Ascending aorta (tissue), 2 donors: ENCODE results near the gene TIMP3. TPM values are rescaled to one million over a fixed set of nuclear protein-coding genes. Genes with fewer than 3 reads are reported as not detected.

Source experiments
- DNase-seq, 2 donors: peaks; one replicate each; pipeline ENCODE4 v3.0.0-alpha.2; 2019; ENCODE audit warnings: low spot score in 2 of 2
- H3K27ac ChIP-seq, 2 donors: fragments of 200-600 bp; sonication (generic); one replicate each; pipeline ENCODE4 v1.5.1; 2016 to 2017; ENCODE audit warnings: mild to moderate bottlenecking in 1 of 2
- H3K27me3 ChIP-seq: fragments of 200-600 bp; sonication (generic); one replicate; pipeline ENCODE4 v1.5.1; 2017
- H3K36me3 ChIP-seq, 2 donors: fragments of 200-600 bp; sonication (generic); one replicate each; pipeline ENCODE4 v1.5.1; 2016
- H3K4me1 ChIP-seq, 2 donors: fragments of 200-600 bp; sonication (generic); one replicate each; pipeline ENCODE4 v1.5.1; 2016 to 2017; ENCODE audit warnings: mild to moderate bottlenecking in 1 of 2
- H3K4me3 ChIP-seq, 2 donors: fragments of 200-600 bp; sonication (generic); one replicate each; pipeline ENCODE4 v1.5.1; 2016 to 2017; ENCODE audit warnings: mild to moderate bottlenecking in 1 of 2
- H3K9me3 ChIP-seq, 2 donors: fragments of 200-600 bp; sonication (generic); one replicate each; pipeline ENCODE4 v1.5.1; 2016
- intact Hi-C: fragments of 100-400 bp; cut with DNase I; formaldehyde crosslinking; loops from one replicate; pipeline ENCODE4 v1.15.1; 2023
- total RNA-seq: library from RNA; depleted of rRNA; stranded (reverse); fragments of >200 nt; gene quantifications from one replicate; pipeline ENCODE4 v1.1.0, GENCODE V29; 2016
- TF ChIP-seq, protein P1 (sequence below), 3 experiments: fragments of 200-600 bp in 2 of 3; fragments of 450-650 bp in 1 of 3; sonication (generic) in 2 of 3; IDR thresholded peaks; one replicate each; pipeline ENCODE4 v1.5.1; 2016 to 2019; ENCODE audit warnings: antibody characterized with exemption in 3 of 3, mild to moderate bottlenecking in 1 of 3, moderate library complexity in 1 of 3

TIMP3 gene
- total RNA-seq, 1 donor from 2014 or later = 394 TPM

DNA sequence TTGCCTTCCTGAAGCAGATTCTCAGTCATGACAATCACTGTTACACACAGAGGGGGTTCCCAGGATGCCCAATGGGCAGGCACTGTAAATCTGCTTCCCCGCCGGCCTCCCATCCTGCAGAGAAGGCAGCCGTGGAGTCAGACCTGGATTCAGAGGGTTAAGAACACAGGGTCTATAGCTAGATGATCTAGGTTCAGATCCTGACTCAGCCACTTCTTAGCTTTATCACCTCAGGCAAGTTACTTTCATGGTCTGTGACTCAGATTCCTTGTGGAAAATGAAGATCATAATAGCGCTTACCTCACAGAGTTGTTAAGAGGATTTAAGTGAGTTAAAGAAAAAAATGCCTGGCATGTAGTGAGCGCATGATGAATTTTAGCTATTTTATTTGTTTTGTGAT lies 95.9 kb downstream of the TIMP3 start:
- no peak overlapping the region for H3K4me3 ChIP-seq
- no peaks in the 10 kb centered on the region for H3K27me3 ChIP-seq
- no peak for DNase-seq
- no peaks in the 10 kb centered on the region for H3K9me3 ChIP-seq
- intact Hi-C loops = no loop called here
- H3K27ac ChIP-seq = no peak overlapping the region
- TF ChIP-seq, protein P1, sequence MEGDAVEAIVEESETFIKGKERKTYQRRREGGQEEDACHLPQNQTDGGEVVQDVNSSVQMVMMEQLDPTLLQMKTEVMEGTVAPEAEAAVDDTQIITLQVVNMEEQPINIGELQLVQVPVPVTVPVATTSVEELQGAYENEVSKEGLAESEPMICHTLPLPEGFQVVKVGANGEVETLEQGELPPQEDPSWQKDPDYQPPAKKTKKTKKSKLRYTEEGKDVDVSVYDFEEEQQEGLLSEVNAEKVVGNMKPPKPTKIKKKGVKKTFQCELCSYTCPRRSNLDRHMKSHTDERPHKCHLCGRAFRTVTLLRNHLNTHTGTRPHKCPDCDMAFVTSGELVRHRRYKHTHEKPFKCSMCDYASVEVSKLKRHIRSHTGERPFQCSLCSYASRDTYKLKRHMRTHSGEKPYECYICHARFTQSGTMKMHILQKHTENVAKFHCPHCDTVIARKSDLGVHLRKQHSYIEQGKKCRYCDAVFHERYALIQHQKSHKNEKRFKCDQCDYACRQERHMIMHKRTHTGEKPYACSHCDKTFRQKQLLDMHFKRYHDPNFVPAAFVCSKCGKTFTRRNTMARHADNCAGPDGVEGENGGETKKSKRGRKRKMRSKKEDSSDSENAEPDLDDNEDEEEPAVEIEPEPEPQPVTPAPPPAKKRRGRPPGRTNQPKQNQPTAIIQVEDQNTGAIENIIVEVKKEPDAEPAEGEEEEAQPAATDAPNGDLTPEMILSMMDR (IDR thresholded peaks at IDR 0.05) = no peak
- no peaks in the 10 kb centered on the region for H3K4me1 ChIP-seq
- no peaks in the 10 kb centered on the region for H3K36me3 ChIP-seq

DNA sequence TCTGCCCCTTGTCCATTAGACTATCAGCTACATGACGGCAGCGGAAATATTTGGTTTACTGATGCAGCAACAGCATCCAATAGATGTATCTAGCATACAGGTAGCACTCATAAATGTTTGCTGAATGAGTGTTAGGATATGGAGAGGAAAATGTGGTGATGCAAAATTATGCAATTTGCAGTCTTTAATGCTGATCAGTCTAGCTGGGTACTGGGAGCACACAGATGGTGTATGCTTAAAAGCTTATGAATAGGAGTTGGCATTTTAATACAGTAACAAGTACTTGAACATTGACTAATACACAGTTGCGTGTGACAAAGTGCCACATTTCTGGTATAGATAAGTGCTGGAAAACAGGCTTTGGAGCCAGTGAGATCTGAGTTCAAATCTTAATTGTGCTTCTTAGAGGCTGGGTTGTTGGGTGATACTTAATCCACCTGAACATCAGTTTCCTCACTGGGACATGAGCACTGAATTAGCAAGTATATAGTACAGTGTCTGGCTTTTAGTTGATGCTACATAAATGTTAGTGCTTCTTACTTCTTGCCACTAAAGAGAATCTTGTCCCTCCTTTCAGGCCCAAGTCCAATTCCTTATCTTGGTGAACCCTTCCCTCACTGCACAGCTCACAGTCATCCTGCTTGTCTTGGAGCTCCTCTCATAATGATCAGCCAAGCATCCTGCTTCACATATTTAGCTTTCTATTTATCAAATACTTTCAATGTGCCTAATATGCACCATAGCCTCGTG lies 99.6 kb downstream of the TIMP3 start:
- TF ChIP-seq, protein P1 (IDR thresholded peaks at IDR 0.05) = no peak
- no peaks in the 10 kb centered on the region for H3K36me3 ChIP-seq
- no peak overlapping the region for H3K27ac ChIP-seq
- H3K4me1 ChIP-seq = no peaks in the 10 kb centered on the region
- intact Hi-C loops = no loop called here
- H3K27me3 ChIP-seq = no peaks in the 10 kb centered on the region
- DNase-seq = no peak
- H3K4me3 ChIP-seq = no peak overlapping the region
- H3K9me3 ChIP-seq = no peaks in the 10 kb centered on the region

GRCh38 chr22:32901925-32902324 lies 100.4 kb downstream of the TIMP3 start:
- no peak for DNase-seq
- H3K4me3 ChIP-seq = no peak overlapping the region
- TF ChIP-seq, protein P1 (IDR thresholded peaks at IDR 0.05) = no peak

DNA sequence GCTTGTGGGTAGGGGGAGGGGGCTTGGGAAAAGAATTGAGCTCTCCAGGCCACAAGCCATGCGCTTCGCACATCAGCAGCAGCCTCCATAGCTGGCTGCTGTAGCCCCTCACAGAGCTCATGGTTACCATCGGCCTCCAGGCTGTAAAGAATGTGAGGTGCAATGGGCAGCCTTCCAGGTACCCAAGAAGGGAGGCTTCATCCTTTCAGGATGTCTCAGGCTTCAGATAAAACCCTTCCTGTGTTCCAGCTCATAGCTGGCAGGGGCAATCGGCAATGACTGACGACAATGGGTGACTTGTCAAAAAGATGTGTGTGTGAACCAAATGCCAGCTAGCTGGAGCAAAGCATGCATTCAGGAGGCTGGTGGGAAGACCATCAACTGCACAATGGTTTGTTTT lies 102.0 kb downstream of the TIMP3 start:
- Histone ChIP-seq H3K27ac (no peak overlapping the region), H3K4me1 (no peaks in the 10 kb centered on the region), H3K27me3 (no peaks in the 10 kb centered on the region), H3K4me3 (no peak overlapping the region), H3K36me3 (no peaks in the 10 kb centered on the region), H3K9me3 (no peaks in the 10 kb centered on the region)
- intact Hi-C loops = no loop called here
- DNase-seq = no peak
- TF ChIP-seq, protein P1 (IDR thresholded peaks at IDR 0.05) = no peak

More at GRCh38 chr22:32901925-32902324, 100.4 kb downstream of the TIMP3 start:
- H3K9me3 ChIP-seq = no peaks in the 10 kb centered on the region
- no peaks in the 10 kb centered on the region for H3K4me1 ChIP-seq
- no peak overlapping the region for H3K27ac ChIP-seq
- intact Hi-C loops = no loop called here
- no peaks in the 10 kb centered on the region for H3K27me3 ChIP-seq
- H3K36me3 ChIP-seq = no peaks in the 10 kb centered on the region

- no peak for DNase-seq
- Histone ChIP-seq H3K27ac (no peak overlapping the region), H3K36me3 (no peaks in the 10 kb centered on the region), H3K27me3 (no peaks in the 10 kb centered on the region), H3K4me1 (no peaks in the 10 kb centered on the region), H3K4me3 (no peak overlapping the region), H3K9me3 (no peaks in the 10 kb centered on the region)
- intact Hi-C loops = no loop called here
- TF ChIP-seq, protein P1 (IDR thresholded peaks at IDR 0.05) = no peak
These were observed 102.5 kb downstream of the TIMP3 start for GRCh38 chr22:32904044-32904443.
